Stomach (tissue), 4 donors: Measurements from ENCODE around the gene LAMC1.

ENCODE experiments used
- CTCF ChIP-seq, 7 experiments: fragments of 450-650 bp in 4 of 7; fragments of 200-600 bp in 3 of 7; sonication (generic) in 3 of 7; IDR thresholded peaks; one replicate each; pipeline ENCODE4 v1.5.1; 2016 to 2019; ENCODE audit warnings: antibody characterized with exemption in 7 of 7, control low read depth in 2 of 7, mild to moderate bottlenecking in 1 of 7
- POLR2A ChIP-seq, 4 donors: fragments of 450-650 bp; IDR thresholded peaks; one replicate each; pipeline ENCODE4 v1.6.1; 2016; ENCODE audit warnings: antibody characterized with exemption in 4 of 4, control low read depth in 2 of 4, mild to moderate bottlenecking in 1 of 4, moderate library complexity in 1 of 4

GRCh38 chr1:183082650-183083049 lies 59.4 kb downstream of the LAMC1 start:
- TF ChIP-seq CTCF (IDR thresholded peaks at IDR 0.05) (no peak), POLR2A (IDR thresholded peaks at IDR 0.05) (no peak)
